SW480 (cell line): ENCODE results near the gene TLCD3A.
"Not testable (repeated sequence)": the region's sequence is repeated elsewhere in the genome, so short reads cannot be mapped to it uniquely, and the experiment has no call there.

Experiments
- DNase-seq: peaks from one replicate; pipeline ENCODE4 v3.0.0-alpha.2; 2016; ENCODE audit warnings: low spot score

TLCD3A gene

GRCh38 chr17:732067-732901 is at the start of gene TLCD3A:
Gene TLCD3A (plus strand): TSS chr17:732596. CDS start chr17:732648, 52 bp downstream.
- peak; percentile 51 for DNase-seq

GRCh38 chr17:683040-683439 is 49.4 kb upstream of the TLCD3A start:
- DNase-seq, result no peak

GRCh38 chr17:683499-684254 is 48.7 kb upstream of the TLCD3A start:
- no peak for DNase-seq

GRCh38 chr17:685006-685405 is 47.4 kb upstream of the TLCD3A start:
- DNase-seq, result no peak

- DNase-seq, result no peak
These were observed 44.1 kb upstream of the TLCD3A start for GRCh38 chr17:688100-688989.

- no peak for DNase-seq
These were observed 42.7 kb upstream of the TLCD3A start for GRCh38 chr17:689556-690275.

- DNase-seq, result no peak
These were observed 42.0 kb upstream of the TLCD3A start for GRCh38 chr17:690361-690760.

GRCh38 chr17:691423-691822 is 41.0 kb upstream of the TLCD3A start:
- DNase-seq, result no peak

- DNase-seq, result no peak
These were observed 40.3 kb upstream of the TLCD3A start for GRCh38 chr17:692116-692515.

GRCh38 chr17:693791-694638 is 38.4 kb upstream of the TLCD3A start:
- DNase-seq, result peak; percentile 12

GRCh38 chr17:696369-696768 is 36.0 kb upstream of the TLCD3A start:
- no peak for DNase-seq

GRCh38 chr17:697682-698081 is 34.7 kb upstream of the TLCD3A start:
- DNase-seq, result no peak

- DNase-seq, result not testable (repeated sequence)
These were observed 34.3 kb upstream of the TLCD3A start for GRCh38 chr17:698096-698495.

- no peak for DNase-seq
These were observed 33.1 kb upstream of the TLCD3A start for GRCh38 chr17:699345-699744.

GRCh38 chr17:700504-701094 is 31.8 kb upstream of the TLCD3A start:
- DNase-seq, result peak; percentile 53

- no peak for DNase-seq
These were observed 29.1 kb upstream of the TLCD3A start for GRCh38 chr17:703081-703875.

GRCh38 chr17:704111-704864 is 28.1 kb upstream of the TLCD3A start:
- DNase-seq, result no peak

GRCh38 chr17:705011-705410 is 27.4 kb upstream of the TLCD3A start:
- DNase-seq, result no peak

GRCh38 chr17:705863-706262 is 26.5 kb upstream of the TLCD3A start:
- no peak for DNase-seq
